ENCODE results near the gene CASP4.
"Not testable (repeated sequence)": the region's sequence is repeated elsewhere in the genome, so short reads cannot be mapped to it uniquely, and the experiment has no call there.

CASP4 gene

DNA sequence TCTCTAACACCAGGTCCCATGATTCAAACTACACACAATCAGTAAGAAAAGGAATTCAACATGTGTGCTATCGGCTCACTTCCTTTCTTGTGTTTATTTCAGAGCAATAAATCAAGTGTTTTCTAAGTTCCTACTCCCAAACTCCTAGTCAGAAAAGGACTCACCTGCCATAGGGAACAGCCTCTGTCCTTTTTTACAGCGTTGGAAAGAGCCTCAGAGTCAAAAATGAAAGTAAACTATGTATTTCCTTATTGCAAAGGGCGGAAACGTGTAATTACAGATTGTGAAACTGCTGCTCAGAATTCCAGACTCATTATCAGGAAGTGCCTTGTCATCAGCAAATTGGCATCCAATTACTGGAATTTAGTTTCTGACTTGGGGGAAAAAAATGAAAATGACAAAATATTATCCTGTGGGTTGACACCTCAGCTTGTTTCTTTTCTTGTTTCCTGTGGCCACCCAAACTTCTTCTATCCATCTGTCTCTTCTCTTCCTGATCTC, at the start of gene CASP4:
CASP4 (minus strand) TSS at position 220 of the 501 bp plus-strand sequence; CDS start at position 171, 49 bp downstream.
- DNase-seq = no peak

- no peak for DNase-seq
Measured at GRCh38 chr11:105007463-105007862, 39.1 kb upstream of the CASP4 start.

GRCh38 chr11:105005451-105005845, 37.1 kb upstream of the CASP4 start:
- DNase-seq = no peak

DNA sequence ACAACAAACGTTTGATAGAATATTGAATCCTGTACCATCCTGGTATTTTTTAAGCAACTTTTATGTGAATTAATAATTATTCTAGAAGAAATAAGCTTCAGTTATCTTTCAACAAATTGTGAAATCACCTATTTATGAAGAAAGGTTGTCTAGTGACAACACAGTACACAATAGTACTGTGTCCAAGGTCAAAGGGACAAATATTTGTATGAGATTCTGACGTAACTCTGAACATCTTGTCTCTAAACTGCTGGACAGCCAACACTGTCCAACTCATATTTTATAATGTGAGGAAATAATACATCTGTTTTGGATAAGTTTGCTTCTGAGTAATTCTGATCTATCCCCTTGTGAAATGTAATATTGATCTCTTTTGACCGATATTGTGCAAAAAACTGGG, 35.6 kb upstream of the CASP4 start:
- DNase-seq = no peak

DNA sequence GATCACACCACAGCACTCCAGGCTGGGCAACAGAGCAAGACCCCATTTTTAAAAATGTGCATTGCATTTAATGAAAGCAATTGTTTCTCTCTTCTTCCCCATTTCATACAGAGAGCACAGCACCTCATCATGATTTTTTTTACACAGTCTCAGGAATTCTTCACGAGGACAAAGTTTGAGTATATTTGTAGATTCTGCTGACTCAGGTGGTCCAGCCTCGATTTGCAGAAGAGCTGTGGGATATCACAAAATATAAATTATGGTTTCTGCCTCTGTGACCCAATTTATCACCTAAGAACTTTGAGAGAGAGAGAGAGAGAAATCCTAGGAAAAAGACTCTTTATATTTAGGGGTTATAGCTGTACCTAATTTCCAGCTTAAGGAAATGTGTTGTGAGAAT, 34.8 kb upstream of the CASP4 start:
- DNase-seq = no peak

GRCh38 chr11:105000797-105001196, 32.4 kb upstream of the CASP4 start:
- DNase-seq = no peak

- no peak for DNase-seq
Measured at GRCh38 chr11:105000167-105000566, 31.8 kb upstream of the CASP4 start.

GRCh38 chr11:104999721-105000120, 31.3 kb upstream of the CASP4 start:
- DNase-seq = no peak

DNA sequence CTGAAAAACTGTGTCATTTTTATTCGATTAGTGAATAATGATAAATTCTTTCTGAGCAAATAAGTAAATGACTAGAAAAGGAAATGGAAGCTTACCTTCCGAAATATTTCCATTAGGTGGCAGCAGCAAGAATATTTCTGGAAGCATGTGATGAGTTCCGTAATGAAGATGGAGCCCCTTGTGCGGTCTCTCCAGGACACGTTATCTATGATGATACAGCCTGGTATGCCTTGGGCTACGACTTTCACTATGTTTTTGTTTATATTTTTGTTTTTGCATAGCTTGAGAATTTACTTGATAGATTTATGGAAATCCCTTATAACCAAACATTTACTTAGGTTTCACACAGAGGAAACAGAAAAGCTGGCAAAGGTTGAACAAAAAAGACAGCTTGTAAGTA, 28.9 kb upstream of the CASP4 start:
- DNase-seq = no peak

- DNase-seq = peak; percentile 82
Measured at GRCh38 chr11:104995001-104995408, 26.6 kb upstream of the CASP4 start.

- no peak for DNase-seq
Measured at GRCh38 chr11:104992781-104993180, 24.4 kb upstream of the CASP4 start.

- no peak for DNase-seq
Measured at GRCh38 chr11:104991994-104992393, 23.6 kb upstream of the CASP4 start.

GRCh38 chr11:104984808-104985207, 16.4 kb upstream of the CASP4 start:
- no peak for DNase-seq

GRCh38 chr11:104979839-104980238, 11.5 kb upstream of the CASP4 start:
- DNase-seq = no peak

DNA sequence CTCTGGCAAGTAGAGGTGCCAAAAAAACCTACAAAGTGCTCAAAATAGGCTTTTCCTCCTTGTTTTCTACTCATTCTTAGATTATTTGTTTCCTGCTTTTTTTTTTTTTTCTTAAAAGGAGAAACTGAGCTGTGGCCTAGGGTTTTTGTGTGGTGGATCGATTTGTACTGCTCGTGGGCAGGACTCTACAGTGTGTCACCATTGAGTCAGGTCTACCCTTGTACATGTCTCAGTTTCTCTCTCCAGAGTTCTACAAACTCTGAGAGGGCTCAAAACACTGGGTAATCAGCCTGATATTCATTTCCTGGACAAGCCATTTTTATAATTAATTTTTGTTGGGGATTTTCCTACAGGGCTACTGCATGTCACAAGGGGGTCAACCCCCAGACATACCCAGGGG, 5.2 kb upstream of the CASP4 start:
- no peak for DNase-seq

DNA sequence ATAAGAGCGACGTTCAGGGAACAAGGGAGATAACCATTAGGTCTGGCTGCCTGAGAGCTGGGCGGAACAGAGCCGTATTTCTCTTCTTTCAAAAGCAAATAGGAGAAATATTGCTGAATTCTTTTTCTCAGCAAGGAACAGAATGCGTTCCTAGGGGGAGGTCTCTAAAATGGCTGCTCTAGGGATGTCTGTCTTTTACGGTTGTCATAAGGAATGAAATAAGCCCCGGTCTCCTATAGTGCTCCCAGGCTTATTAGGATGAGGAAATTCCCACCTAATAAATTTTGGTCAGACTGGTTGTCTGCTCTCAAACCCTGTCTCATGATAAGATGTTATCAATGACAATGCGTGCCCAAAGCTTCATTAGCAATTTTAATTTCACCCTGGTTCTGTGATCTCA, 4.5 kb upstream of the CASP4 start:
- DNase-seq = not testable (repeated sequence)

DNA sequence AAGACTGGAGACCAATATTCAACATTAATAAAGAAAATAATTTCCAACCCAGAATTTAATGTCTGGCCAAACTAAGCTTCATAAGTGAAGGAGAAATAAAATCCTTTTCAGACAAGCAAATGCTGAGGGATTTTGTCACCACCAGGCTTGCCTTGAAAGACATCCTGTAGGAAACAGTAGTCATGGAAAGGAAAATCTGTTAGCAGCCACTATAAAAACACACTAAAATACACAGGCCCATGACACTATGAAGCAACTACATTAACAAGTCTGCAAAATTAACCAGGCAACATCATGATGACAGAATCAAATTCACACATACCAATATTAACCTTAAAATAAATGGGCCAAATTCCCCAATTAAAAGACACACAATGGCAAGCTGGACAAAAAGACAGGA, 2.4 kb upstream of the CASP4 start:
- no peak for DNase-seq

- DNase-seq = peak; percentile 16
Measured at GRCh38 chr11:104968856-104969776, 742 bp upstream of the CASP4 start.

- no peak for DNase-seq
Measured at GRCh38 chr11:104967534-104968354, 630 bp downstream of the CASP4 start.

DNA sequence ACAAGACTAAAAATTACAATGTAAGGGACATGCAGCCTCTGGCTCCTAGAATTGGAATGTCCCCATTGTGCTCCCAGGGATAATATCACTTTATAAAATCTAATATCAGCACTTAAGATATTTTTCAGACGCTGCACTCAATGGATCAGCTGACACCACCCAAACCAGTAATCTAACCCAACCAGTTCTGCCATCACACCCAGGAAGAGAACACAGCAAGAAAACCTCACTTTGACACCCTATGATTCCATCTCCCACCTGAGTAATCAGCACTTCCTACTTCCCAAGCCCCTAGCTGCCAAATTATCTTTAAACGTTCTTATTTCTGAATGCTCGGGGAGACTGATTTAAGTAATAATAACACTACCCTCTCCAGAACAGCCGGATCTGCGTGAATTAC, 2.6 kb downstream of the CASP4 start:
- no peak for DNase-seq

- DNase-seq = no peak
Measured at GRCh38 chr11:104964247-104964646, 4.1 kb downstream of the CASP4 start.

GRCh38 chr11:104962852-104963251, 5.5 kb downstream of the CASP4 start:
- no peak for DNase-seq

GRCh38 chr11:104957280-104957679, 11.1 kb downstream of the CASP4 start:
- no peak for DNase-seq

DNA sequence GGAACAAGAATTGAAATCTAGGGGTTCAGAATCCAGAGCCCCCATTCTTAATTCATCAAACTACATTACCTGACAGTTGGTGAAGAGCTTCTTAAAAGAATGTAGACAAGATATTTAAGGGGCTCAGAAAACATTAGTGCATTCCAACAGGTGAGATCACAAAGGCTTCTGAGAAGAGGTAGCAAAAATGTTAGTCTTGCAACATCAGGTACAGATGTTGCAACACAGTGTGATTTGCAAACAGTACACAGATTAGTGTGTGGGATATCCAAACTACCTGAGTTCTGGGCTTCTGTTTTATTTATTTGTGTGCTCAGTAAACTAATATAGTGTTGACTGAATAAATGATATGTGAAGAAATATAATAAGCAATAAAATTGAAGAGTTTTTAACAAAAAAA, 11.8 kb downstream of the CASP4 start:
- no peak for DNase-seq
